NCI-H1436 treated with DMSO at 0.1 percent for 48 hours (cell line): ENCODE measurements around the gene ADSS2.
"Not testable (repeated sequence)": the region's sequence is repeated elsewhere in the genome, so short reads cannot be mapped to it uniquely, and the experiment has no call there.

ENCODE experiments used
- DNase-seq: peaks from one replicate; lab custom pipeline; 2025; lab: John Stamatoyannopoulos, UW

ADSS2 gene

GRCh38 chr1:244451539-244451950 is at the start of gene ADSS2:
Gene ADSS2, minus strand, starts transcription at chr1:244451909. Its CDS starts 92 bp downstream, at chr1:244451817.
- no peak for DNase-seq

- not testable (repeated sequence) for DNase-seq
Measured at GRCh38 chr1:244500515-244500914, 48.8 kb upstream of the ADSS2 start.

DNA sequence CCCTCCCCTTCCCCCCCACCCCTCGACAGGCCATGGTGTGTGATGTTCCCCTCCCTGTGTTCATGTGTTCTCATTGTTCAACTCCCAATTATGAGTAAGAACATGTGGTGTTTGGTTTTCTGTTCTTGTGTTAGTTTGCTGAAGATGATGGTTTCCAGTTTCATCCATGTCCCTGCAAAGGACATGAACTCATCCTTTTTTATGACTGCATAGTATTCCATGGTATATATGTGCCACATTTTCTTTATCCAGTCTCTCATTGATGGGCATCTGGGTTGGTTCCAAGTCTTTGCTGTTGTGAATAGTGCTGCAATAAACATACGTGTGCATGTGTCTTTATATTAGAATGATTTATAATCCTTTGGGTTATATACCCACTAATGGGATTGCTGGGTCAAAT is 47.8 kb upstream of the ADSS2 start:
- not testable (repeated sequence) for DNase-seq

DNA sequence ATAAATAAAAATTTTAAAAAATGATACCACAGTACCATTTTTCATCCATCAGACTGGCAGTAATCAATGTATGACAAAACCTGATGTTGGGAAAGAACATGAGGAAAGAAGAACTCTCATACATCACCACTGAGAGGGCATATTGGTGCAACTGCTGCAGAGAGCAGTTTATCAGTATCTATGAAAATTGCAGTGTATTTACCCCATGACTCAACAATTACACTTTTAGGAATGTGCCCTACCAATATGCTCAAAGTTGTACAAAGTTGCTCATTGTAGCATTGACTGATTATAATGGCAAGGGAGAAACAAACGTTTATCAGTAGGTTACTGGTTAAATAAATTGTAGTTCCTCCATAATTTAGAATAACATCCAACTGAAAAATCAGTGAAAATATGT is 46.1 kb upstream of the ADSS2 start:
- no peak for DNase-seq

DNA sequence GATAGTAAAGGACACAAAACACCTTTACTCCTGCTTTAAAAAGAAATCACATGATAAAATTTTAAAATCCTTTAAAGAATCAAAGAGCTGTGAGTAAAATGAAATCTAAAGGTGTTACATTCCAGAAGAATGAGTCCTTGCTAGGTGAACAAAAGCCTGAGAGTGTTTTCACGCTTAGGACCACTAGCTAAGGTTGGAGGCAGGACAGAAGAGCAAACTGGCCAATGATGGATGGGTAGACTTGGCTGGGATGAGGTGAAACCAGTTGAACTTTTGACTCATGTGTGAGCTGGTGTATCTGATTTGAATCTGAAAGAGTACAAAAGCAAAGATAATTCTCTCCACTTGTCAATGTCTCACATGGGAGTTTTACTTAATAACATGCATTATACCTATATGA is 44.5 kb upstream of the ADSS2 start:
- no peak for DNase-seq

- DNase-seq = no peak
Measured at GRCh38 chr1:244494653-244495052, 42.9 kb upstream of the ADSS2 start.

GRCh38 chr1:244484971-244485370 is 33.3 kb upstream of the ADSS2 start:
- DNase-seq = not testable (repeated sequence)

GRCh38 chr1:244473059-244473605 is 21.4 kb upstream of the ADSS2 start:
- DNase-seq = no peak

- no peak for DNase-seq
Measured at GRCh38 chr1:244466724-244467123, 15.0 kb upstream of the ADSS2 start.

DNA sequence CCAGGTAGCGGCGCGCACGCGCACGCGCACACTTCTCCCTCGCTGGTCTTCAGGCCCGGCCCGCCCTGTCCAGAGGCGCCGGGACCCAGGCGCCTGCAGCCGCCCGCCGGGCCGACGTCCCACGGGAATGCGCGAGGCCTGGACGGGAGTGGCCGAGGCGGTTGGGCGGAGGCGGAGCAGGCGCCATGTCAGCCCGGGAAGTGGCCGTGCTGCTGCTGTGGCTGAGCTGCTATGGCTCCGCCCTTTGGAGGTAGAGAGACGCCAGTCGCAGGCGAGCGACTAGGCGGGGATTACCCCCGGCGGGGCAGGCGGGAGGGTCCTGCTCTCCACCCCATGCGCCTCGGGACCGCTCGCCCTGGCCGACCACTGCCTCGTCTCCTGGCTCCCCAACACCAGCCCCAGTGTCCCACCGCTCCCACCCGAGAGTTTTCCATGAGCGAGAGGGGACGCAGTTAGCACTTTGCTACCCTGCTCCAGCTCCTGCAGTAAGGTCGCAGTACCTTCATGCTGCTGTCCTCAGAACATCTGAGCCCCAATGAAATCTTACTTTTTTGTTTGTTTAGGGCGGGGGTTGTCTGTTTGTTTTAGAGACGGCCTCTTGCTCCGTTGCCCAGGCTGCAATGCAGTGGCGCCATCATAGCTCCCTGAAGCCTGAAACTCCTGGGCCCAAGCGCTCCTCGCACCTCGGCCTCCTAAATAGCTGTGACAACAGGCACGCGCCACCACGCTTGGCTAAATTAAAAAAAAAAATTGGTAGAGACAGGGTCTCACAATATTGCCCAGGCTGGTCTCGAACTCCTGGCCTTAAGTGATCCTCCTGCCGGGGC is 9.7 kb upstream of the ADSS2 start, which contains the start of gene CATSPERE:
Gene CATSPERE (plus strand): TSS at position 29 of the 827 bp plus-strand sequence. CDS start 157 bp downstream, at position 186.
- peak; percentile 81 for DNase-seq

- DNase-seq = no peak
Measured at GRCh38 chr1:244460197-244460596, 8.5 kb upstream of the ADSS2 start.

- no peak for DNase-seq
Measured at GRCh38 chr1:244458781-244459180, 7.1 kb upstream of the ADSS2 start.

DNA sequence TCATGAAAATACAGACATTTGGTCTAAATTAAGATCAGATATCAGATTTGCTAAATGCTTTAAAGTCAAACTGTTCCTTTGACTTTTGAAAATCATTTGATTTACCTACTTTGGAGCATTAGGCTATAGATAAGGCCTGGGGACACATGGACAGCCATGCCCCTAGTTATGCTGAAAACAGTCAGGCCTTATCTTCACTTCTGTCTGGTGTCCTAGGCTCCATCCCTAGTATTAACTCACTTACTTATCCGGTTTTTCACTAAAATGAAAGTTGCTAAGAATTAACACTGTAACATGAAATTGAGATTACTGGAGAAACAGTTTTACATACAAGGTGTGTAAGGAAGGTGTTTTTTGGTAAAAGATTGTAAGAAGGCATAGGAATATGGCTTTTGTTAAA is 4.9 kb upstream of the ADSS2 start:
- DNase-seq = no peak

DNA sequence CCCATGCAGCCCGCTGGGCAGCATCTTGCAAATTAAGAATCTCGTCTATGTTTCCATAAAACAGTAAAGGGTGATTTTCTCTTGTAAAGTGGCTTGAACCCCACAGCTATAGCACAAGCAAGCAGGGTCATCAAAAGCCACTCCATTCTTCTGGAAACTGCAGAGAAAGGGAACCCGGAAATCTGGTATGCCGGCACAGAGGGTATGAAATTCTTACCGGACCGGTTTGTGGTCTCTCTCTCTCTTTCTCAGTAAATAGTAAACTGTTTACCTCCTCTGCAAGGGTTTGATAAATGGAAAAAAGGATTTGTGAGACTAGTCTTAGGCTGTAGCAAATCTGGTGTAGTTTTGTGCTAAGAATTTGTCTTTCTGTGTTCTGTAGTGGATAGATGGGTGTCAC is 2.7 kb upstream of the ADSS2 start:
- no peak for DNase-seq

DNA sequence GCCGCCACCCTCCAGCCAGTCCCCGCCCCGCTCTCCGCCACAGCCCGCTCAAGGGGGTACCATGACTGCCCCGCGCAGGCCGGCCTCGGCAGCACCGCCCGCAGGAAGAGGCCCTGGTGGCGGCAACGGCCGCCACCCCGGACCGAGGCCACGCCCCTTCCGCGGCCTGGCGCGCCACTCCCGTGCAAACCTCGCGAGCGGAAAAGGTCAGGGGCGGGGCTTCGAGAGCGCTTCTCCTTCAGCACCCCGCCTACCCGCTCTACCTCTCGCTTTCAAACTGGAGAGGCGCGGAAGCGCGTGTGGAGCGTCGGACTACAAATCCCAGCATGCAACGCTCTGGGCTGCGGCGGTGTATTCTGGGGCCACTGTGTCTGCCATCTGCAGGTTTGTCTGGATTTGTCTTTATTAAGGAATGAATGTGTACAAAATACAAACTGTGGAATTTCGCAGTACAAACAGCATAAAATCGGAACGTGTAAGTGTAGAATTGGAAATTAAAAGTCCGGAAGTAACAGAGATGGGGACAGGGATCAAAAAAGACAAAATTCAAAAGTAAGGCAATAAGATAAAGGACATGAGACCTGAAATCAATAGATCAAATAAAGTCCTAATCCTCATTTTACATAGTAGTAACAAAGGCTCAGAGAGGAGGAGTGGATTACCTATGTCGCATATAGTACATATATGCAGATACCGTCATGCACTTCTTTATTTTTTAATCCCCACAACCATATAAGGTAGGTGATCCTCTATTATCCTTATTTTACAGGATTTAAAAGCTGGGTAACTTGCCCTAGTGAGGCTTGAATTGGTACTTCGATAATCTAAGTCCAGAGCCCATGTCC is 464 bp upstream of the ADSS2 start:
- peak; percentile 99 for DNase-seq

GRCh38 chr1:244450597-244451538 is 841 bp downstream of the ADSS2 start:
- DNase-seq = no peak

DNA sequence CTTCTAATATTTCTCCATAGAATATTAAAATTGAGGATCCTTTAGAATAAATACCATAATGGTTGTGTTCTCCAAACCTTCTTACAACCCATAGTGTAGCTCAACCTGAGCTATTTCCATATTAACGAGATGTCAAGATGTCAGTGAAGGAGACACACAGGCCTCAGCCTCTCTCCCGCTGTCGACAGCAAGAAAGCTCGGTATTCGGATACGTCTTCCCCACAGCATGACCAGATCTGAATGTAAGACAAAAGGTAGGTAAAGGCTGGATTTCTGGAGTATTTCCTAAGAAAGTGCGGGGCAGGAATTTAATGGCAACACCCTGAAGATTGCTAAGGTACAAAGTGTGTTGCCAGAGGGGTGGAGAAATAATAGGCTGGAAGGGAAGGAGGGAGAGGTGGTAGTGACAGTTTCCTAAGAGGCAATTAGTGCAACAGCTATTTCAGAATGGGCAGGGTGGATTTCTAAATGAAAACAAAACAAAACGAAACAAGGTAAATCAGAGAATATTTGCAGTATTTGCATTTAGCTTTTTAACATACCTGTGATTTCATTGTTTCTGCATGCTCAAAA is 1.7 kb downstream of the ADSS2 start:
- DNase-seq = no peak

- no peak for DNase-seq
Measured at GRCh38 chr1:244448279-244449036, 3.3 kb downstream of the ADSS2 start.

GRCh38 chr1:244447552-244447951 is 4.2 kb downstream of the ADSS2 start:
- no peak for DNase-seq

DNA sequence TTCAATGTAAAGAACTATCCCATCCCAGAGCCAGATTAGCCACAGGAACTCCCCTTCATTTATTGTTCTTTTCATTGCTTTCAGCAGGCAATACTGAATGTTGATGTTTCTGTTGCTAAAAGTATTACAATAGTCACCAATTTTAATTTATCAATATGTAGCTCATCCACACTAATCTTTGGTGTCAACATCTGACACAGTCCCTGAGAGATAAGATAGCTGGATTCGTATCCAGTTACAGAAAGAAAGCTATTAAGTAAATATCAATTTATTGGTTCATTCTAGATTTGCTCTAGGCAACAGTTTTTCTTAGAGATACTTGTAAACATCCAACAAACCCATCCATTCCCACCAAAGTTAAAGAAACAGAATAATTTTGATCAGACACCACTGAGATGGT is 4.7 kb downstream of the ADSS2 start:
- no peak for DNase-seq
